OCI-LY1 (cell line): ENCODE results near the gene RNF115.

Experiments
- CTCF ChIP-seq: fragments of 200-600 bp; sonication (generic), shearing (Covaris generic); IDR thresholded peaks from 2 replicates; pipeline ENCODE4 v1.5.1; 2017; ENCODE audit warnings: mild to moderate bottlenecking, antibody characterized with exemption, low read length, moderate library complexity, mixed read lengths
- EZH2 ChIP-seq: fragments of 200-600 bp; sonication (generic), shearing (Covaris generic); IDR thresholded peaks from 2 replicates; pipeline ENCODE4 v1.8.0; 2017; ENCODE audit warnings: borderline replicate concordance, mixed run types, mild to moderate bottlenecking, antibody characterized with exemption, low read length, moderate library complexity, mixed read lengths

GRCh38 chr1:145692785-145693443, 131.0 kb downstream of the RNF115 start:
- TF ChIP-seq CTCF (no peak), EZH2 (no peak)
